H9 (cell line): ENCODE data around the gene LAMP1. TPM values are rescaled to one million over a fixed set of nuclear protein-coding genes. Genes with fewer than 3 reads are reported as not detected.

ENCODE experiments used
- DNase-seq: peaks from one replicate; pipeline ENCODE4 v3.0.0-alpha.2; 2017
- H2AFZ ChIP-seq: one replicate; pipeline ENCODE4 v1.6.1; 2013; ENCODE audit warnings: mild to moderate bottlenecking, low read length, control low read depth, moderate library complexity
- H2AK5ac ChIP-seq: 2 replicates; pipeline ENCODE4 v1.6.1; 2013; ENCODE audit warnings: low read length, control low read depth, mixed read lengths; ENCODE audit not compliant: insufficient read length
- H2BK120ac ChIP-seq: one replicate; pipeline ENCODE4 v1.6.1; 2013; ENCODE audit warnings: low read depth, mild to moderate bottlenecking, low read length, control low read depth, inconsistent platforms; ENCODE audit not compliant: poor library complexity, severe bottlenecking
- H2BK12ac ChIP-seq: 2 replicates; pipeline ENCODE4 v1.6.1; 2013; ENCODE audit warnings: low read length, control low read depth, mixed read lengths, low read depth; ENCODE audit not compliant: insufficient read length
- H2BK15ac ChIP-seq: 2 replicates; pipeline ENCODE4 v1.6.1; 2013; ENCODE audit warnings: low read depth, low read length, control low read depth
- H2BK20ac ChIP-seq: one replicate; pipeline ENCODE4 v1.6.1; 2013; ENCODE audit warnings: low read depth, mild to moderate bottlenecking, low read length, control low read depth, inconsistent platforms; ENCODE audit not compliant: poor library complexity, severe bottlenecking
- H2BK5ac ChIP-seq: 2 replicates; pipeline ENCODE4 v1.6.1; 2013; ENCODE audit warnings: low read length, control low read depth, mixed read lengths; ENCODE audit not compliant: insufficient read length
- H3K14ac ChIP-seq: 2 replicates; pipeline ENCODE4 v1.6.1; 2013; ENCODE audit warnings: low read length, control low read depth; ENCODE audit not compliant: insufficient read depth
- H3K18ac ChIP-seq: 2 replicates; pipeline ENCODE4 v1.6.1; 2013; ENCODE audit warnings: low read depth, mild to moderate bottlenecking, mixed read lengths, low read length, control low read depth; ENCODE audit not compliant: insufficient read length
- H3K23ac ChIP-seq: 2 replicates; pipeline ENCODE4 v1.6.1; 2013; ENCODE audit warnings: low read length, control low read depth, mixed read lengths, low read depth; ENCODE audit not compliant: insufficient read length
- H3K23me2 ChIP-seq: 2 replicates; pipeline ENCODE4 v1.6.1; 2013; ENCODE audit warnings: low read depth, mild to moderate bottlenecking, mixed read lengths, low read length, control low read depth; ENCODE audit not compliant: insufficient read length, poor library complexity, severe bottlenecking
- H3K27ac ChIP-seq: 2 replicates; pipeline ENCODE4 v1.5.1; 2013; ENCODE audit warnings: low read length, control low read depth, mixed read lengths, low read depth; ENCODE audit not compliant: insufficient read length
- H3K27me3 ChIP-seq: 2 replicates; pipeline ENCODE4 v1.6.1; 2013; ENCODE audit warnings: low read length, control low read depth, inconsistent platforms; ENCODE audit not compliant: insufficient read depth
- H3K4ac ChIP-seq: 2 replicates; pipeline ENCODE4 v1.6.1; 2013; ENCODE audit warnings: low read depth, mild to moderate bottlenecking, control low read depth, inconsistent platforms, low read length, moderate library complexity
- H3K4me1 ChIP-seq: 2 replicates; pipeline ENCODE4 v1.6.1; 2013; ENCODE audit warnings: low read length, control low read depth, inconsistent platforms; ENCODE audit not compliant: insufficient read depth
- H3K4me2 ChIP-seq: 2 replicates; pipeline ENCODE4 v1.6.1; 2013; ENCODE audit warnings: low read length, control low read depth, mixed read lengths; ENCODE audit not compliant: insufficient read length, insufficient read depth
- H3K56ac ChIP-seq: 2 replicates; pipeline ENCODE4 v1.6.1; 2013; ENCODE audit warnings: low read depth, mild to moderate bottlenecking, mixed read lengths, low read length, control low read depth; ENCODE audit not compliant: insufficient read length
- H3K79me1 ChIP-seq: 2 replicates; pipeline ENCODE4 v1.6.1; 2013; ENCODE audit warnings: low read depth, mild to moderate bottlenecking, moderate library complexity, low read length, control low read depth, inconsistent platforms; ENCODE audit not compliant: insufficient read depth, poor library complexity, severe bottlenecking
- H3K79me2 ChIP-seq: 2 replicates; pipeline ENCODE4 v1.6.1; 2013; ENCODE audit warnings: low read length, control low read depth, inconsistent platforms; ENCODE audit not compliant: insufficient read depth
- H3K9ac ChIP-seq: 2 replicates; pipeline ENCODE4 v1.6.1; 2013; ENCODE audit warnings: low read length, control low read depth, mixed read lengths; ENCODE audit not compliant: insufficient read length; ENCODE audit errors: extremely low read depth
- H3K9me3 ChIP-seq: one replicate; pipeline ENCODE4 v1.6.1; 2013; ENCODE audit warnings: low read depth, low read length, inconsistent platforms; ENCODE audit not compliant: control insufficient read depth
- H3T11ph ChIP-seq: one replicate; pipeline ENCODE4 v1.6.1; 2013; ENCODE audit warnings: mild to moderate bottlenecking, low read length, control low read depth, inconsistent platforms
- H4K20me1 ChIP-seq: one replicate; pipeline ENCODE4 v1.6.1; 2013; ENCODE audit not compliant: control insufficient read depth, insufficient read length, insufficient read depth
- H4K5ac ChIP-seq: 2 replicates; pipeline ENCODE4 v1.6.1; 2013; ENCODE audit warnings: low read depth, mild to moderate bottlenecking, mixed read lengths, low read length, control low read depth; ENCODE audit not compliant: insufficient read length
- H4K8ac ChIP-seq: replicated peaks from 2 replicates; pipeline ENCODE4 v1.6.1; 2013; ENCODE audit warnings: low read length, control low read depth, mixed read lengths, low read depth; ENCODE audit not compliant: insufficient read length
- H4K91ac ChIP-seq: 2 replicates; pipeline ENCODE4 v1.6.1; 2013; ENCODE audit warnings: low read depth, mild to moderate bottlenecking, moderate library complexity, mixed read lengths, low read length, control low read depth; ENCODE audit not compliant: insufficient read length
- H3K27ac Mint-ChIP-seq, 3 experiments: 2 replicates in 2 of 3; 3 replicates in 1 of 3; pipeline ENCODE4 v1.8.0; 2020 to 2021; ENCODE audit warnings: mixed read lengths in 3 of 3, mild to moderate bottlenecking in 1 of 3, moderate library complexity in 1 of 3
- H3K27me3 Mint-ChIP-seq: 2 replicates; pipeline ENCODE4 v1.8.0; 2021; ENCODE audit warnings: low read depth, mild to moderate bottlenecking, moderate library complexity, mixed read lengths
- H3K36me3 Mint-ChIP-seq, 3 experiments: 2 replicates in 2 of 3; 3 replicates in 1 of 3; pipeline ENCODE4 v1.8.0; 2020 to 2021; ENCODE audit warnings: low read depth in 3 of 3, mixed read lengths in 3 of 3; ENCODE audit not compliant: insufficient read depth in 1 of 3
- H3K4me1 Mint-ChIP-seq, 2 experiments: 2 replicates each; pipeline ENCODE4 v1.8.0; 2020; ENCODE audit warnings: mixed read lengths in 2 of 2
- H3K4me3 Mint-ChIP-seq, 2 experiments: 2 replicates in 1 of 2; 3 replicates in 1 of 2; pipeline ENCODE4 v1.8.0; 2020 to 2021; ENCODE audit warnings: mild to moderate bottlenecking in 2 of 2, mixed read lengths in 2 of 2, moderate library complexity in 1 of 2
- H3K9me3 Mint-ChIP-seq, 2 experiments: 2 replicates in 1 of 2; 3 replicates in 1 of 2; pipeline ENCODE4 v1.8.0; 2020; ENCODE audit warnings: mild to moderate bottlenecking in 2 of 2, mixed read lengths in 2 of 2, moderate library complexity in 1 of 2
- CTCF ChIP-seq: fragments of 200-600 bp; sonication (generic); conservative IDR thresholded peaks from 3 replicates; pipeline ENCODE4 v1.8.0; 2021; ENCODE audit warnings: antibody characterized with exemption, mild to moderate bottlenecking
- WGBS: extraction: QIAGEN DNeasy Blood & Tissue Kit; methylation state at CpG from one replicate; pipeline ENCODE4 v1.1.7; 2013; ENCODE audit warnings: missing lambda C conversion rate, low lambda C conversion rate, mixed read lengths; ENCODE audit not compliant: insufficient read length; ENCODE audit errors: extremely low coverage; 5-methylcytosine and 5-hydroxymethylcytosine counted together
- total RNA-seq: library from RNA; stranded (reverse); gene quantifications from 2 replicates; pipeline ENCODE4 v1.2.1, GENCODE V29; 2021

LAMP1 gene
- total RNA-seq, 1 experiment from 2014 or later, result 131 TPM

GRCh38 chr13:113329656-113330312, 32.7 kb downstream of the LAMP1 start:
- Histone ChIP-seq H3K23me2 (no peaks in the 10 kb centered on the region), H3K9me3 (no peaks in the 10 kb centered on the region), H3K4me2 (no peak overlapping the region), H3K18ac (no peak overlapping the region), H3K79me2 (no peaks in the 10 kb centered on the region), H2BK12ac (no peak overlapping the region), H3K14ac (no peak overlapping the region), H2BK120ac (no peak overlapping the region), H2BK5ac (no peak overlapping the region), H3T11ph (no peak overlapping the region), H4K20me1 (no peaks in the 10 kb centered on the region), H2BK20ac (no peak overlapping the region), H2AK5ac (no peak overlapping the region), H3K9ac (no peak overlapping the region), H4K8ac (no peak overlapping the region), H3K27ac (no peak overlapping the region), H3K27me3 (no peaks in the 10 kb centered on the region), H3K4me1 (no peaks in the 10 kb centered on the region; the same call in 1 of the 2 replicates), H3K23ac (no peak overlapping the region), H3K79me1 (no peaks in the 10 kb centered on the region), H3K4ac (no peak overlapping the region), H3K56ac (no peak overlapping the region), H4K5ac (no peak overlapping the region), H2BK15ac (no peak overlapping the region), H2AFZ (no peak overlapping the region), H4K91ac (no peak overlapping the region)
- peak overlapping the region in 1 of 3 experiments; percentile 50; a peak in 1 of 7 replicates for H3K27ac Mint-ChIP-seq
- no peak overlapping the region for H3K4me3 Mint-ChIP-seq
- peaks cover 20 to 38% (median 36%) of the 10 kb centered on the region in 3 experiments; a peak in 6 of 7 replicates for H3K36me3 Mint-ChIP-seq
- no CpG with 5 or more reads among the region's 22 CpGs for WGBS
- H3K9me3 Mint-ChIP-seq, result no peaks in the 10 kb centered on the region
- no peak for TF ChIP-seq CTCF
- peaks cover 2 to 6% of the 10 kb centered on the region in 2 experiments; a peak in 3 of 4 replicates for H3K4me1 Mint-ChIP-seq
- DNase-seq, result no peak
- H3K27me3 Mint-ChIP-seq, result peaks cover 1% of the 10 kb centered on the region; the same call in 1 of the 2 replicates
